Measurements from ENCODE around the gene IL23A. TPM values are rescaled to one million over a fixed set of nuclear protein-coding genes. Genes with fewer than 3 reads are reported as not detected.

Gene IL23A
- polyA plus RNA-seq, 1 of the 3 experiments (the other 2 are of a cell fraction): 0.46 TPM

DNA sequence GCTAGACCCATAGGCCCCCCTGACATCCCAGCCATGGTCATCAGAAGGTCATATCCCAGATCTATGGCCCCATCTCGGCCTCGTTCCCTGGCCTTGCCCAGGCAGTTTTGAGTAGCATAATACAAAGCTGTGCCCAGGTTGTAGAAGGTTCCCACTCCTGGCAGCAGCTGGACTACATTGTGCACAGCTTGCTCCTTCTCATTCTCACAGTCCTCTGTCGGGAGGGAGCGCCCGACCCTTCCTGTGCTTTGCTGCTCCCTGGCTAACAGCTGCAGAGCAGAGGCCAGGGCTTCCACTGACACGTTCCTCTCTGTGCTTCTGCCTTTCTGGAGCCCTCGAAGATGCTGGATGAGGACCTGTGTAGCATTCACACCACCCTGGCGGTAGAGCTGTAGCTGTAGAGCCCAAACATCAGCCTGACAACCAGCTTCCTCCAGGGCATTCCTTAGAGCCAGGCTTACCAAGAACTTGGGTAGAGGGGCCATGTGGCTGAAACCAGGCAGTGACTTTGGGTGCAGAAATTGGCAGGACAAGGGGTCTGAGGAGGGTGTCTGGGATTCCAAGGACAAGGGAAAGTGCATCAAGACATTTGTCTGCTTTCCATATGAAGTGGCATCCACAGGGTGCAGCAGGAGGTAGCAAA is 22.9 kb downstream of the IL23A start (continued):
- TF ChIP-seq, protein P1, sequence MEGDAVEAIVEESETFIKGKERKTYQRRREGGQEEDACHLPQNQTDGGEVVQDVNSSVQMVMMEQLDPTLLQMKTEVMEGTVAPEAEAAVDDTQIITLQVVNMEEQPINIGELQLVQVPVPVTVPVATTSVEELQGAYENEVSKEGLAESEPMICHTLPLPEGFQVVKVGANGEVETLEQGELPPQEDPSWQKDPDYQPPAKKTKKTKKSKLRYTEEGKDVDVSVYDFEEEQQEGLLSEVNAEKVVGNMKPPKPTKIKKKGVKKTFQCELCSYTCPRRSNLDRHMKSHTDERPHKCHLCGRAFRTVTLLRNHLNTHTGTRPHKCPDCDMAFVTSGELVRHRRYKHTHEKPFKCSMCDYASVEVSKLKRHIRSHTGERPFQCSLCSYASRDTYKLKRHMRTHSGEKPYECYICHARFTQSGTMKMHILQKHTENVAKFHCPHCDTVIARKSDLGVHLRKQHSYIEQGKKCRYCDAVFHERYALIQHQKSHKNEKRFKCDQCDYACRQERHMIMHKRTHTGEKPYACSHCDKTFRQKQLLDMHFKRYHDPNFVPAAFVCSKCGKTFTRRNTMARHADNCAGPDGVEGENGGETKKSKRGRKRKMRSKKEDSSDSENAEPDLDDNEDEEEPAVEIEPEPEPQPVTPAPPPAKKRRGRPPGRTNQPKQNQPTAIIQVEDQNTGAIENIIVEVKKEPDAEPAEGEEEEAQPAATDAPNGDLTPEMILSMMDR (IDR thresholded peaks at IDR 0.05): no peak
- TF ChIP-seq, protein P2, sequence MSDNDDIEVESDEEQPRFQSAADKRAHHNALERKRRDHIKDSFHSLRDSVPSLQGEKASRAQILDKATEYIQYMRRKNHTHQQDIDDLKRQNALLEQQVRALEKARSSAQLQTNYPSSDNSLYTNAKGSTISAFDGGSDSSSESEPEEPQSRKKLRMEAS (IDR thresholded peaks at IDR 0.05; ENCODE audit: low read depth): no peak
- TF ChIP-seq IRF3 (IDR thresholded peaks at IDR 0.05; ENCODE audit: low read depth, low read length): no peak
- TF ChIP-seq TAF1 (IDR thresholded peaks at IDR 0.05; ENCODE audit: borderline replicate concordance, low read depth, low read length): no peak
- no peak for TF ChIP-seq GATA2 (CRISPR knock-in tag; IDR thresholded peaks at IDR 0.05)
- TF ChIP-seq FOSL2 (IDR thresholded peaks at IDR 0.05; ENCODE audit: borderline replicate concordance, low read depth): no peak
- no peak for TF ChIP-seq GABPA (IDR thresholded peaks at IDR 0.05; ENCODE audit: low read depth)
- TF ChIP-seq EP300 (IDR thresholded peaks at IDR 0.05; ENCODE audit: borderline replicate concordance in 1 of 2, low read depth in 1 of 2, low read length in 1 of 2): no peak
- TF ChIP-seq EZH2phosphoT487 (IDR thresholded peaks at IDR 0.05; ENCODE audit: borderline replicate concordance, low read depth): no peak

DNA sequence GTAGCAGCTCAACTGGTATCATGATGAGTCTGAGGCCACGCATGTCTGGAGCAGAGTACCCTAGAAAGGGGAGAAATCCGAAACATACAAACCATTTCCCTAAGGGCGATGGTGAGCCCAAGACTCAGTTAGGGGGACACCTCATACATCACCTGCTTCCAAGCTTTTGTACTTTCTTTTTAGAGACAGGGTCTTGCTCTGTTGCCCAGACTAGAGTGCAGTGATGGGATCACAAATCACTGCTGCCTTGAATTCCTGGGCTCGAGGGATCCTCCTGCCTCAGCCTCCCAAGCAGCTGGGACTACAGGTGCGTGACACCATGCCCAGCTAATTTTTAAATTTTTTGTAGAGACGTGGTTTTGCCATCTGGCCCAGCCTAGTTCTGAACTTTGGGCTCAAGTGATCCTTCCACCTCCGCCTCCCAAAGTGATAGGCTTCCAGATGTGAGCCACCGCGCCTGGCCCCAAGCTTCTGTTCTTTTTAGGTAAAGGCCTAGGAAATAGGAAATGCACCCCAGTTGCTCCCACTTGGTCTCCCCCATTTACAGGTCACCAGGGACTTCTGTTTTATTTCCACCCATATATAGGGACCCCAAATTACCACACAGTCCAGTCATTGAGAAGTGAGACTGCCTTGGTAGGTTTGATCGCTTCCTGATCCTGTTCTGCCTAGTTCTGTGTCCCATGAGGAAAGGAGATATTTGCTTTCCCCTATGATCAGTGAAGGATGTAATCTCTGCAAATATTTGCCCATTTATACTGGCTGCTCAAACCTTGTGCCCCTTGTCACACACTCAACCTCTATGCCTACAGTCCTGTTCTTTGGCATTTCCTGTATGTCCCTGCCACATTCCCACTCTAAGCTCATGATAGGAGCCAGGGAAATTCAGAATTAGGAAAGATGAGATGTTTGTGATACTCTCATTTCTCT is 23.7 kb downstream of the IL23A start, which contains the start of gene APOF:
Gene APOF (minus strand): TSS at position 728 of the 930 bp plus-strand sequence. CDS start 112 bp downstream, at position 616.
- Histone ChIP-seq H3K36me3 (replicated peaks in 1 of 2; ENCODE audit: control insufficient read depth in 1 of 2, insufficient read depth in 2 of 2, low read length in 1 of 2) (no peaks in the 10 kb centered on the region), H2AFZ (ENCODE audit: low read depth) (no peak within 1 kb of the TSS), H3F3A (replicated peaks; ENCODE audit: insufficient read depth) (peaks cover 6% of the 10 kb centered on the region), H3K9me2 (no peaks in the 10 kb centered on the region), H3K4me3 (ENCODE audit: low read depth in 2 of 2, low read length in 1 of 2) (no peak within 1 kb of the TSS), H3K4me2 (no peak within 1 kb of the TSS), H3K9me3 (no peaks in the 10 kb centered on the region), H3K79me2 (ENCODE audit: insufficient read depth) (peaks cover 25% of the 10 kb centered on the region), H3K27ac (ENCODE audit: low read depth in 2 of 2, low read length in 1 of 2) (no peak within 1 kb of the TSS), H3K27me3 (ENCODE audit: insufficient read depth) (no peaks in the 10 kb centered on the region), H3K9ac (no peak within 1 kb of the TSS), H3K4me1 (ENCODE audit: control insufficient read depth in 1 of 2, insufficient read depth in 2 of 2, low read depth in 1 of 2, low read length in 1 of 2) (peaks cover 0 to 9% of the 10 kb centered on the region in 2 experiments; a peak in 1 of 4 replicates), H4K20me1 (ENCODE audit: insufficient read depth) (no peaks in the 10 kb centered on the region; the same call in 1 of the 2 replicates)
- WGBS (ENCODE audit: low lambda C conversion rate): 82% methylated on average over 10 of the region's 10 CpGs
- POLR2A ChIA-PET: interaction anchor here (0.9 kb wide), 1 partner anchor 235 kb away, joined by 3 read pairs; the partner anchor contains the start of gene ESYT1
- TF ChIP-seq, protein P2 (IDR thresholded peaks at IDR 0.05; ENCODE audit: low read depth): no peak
- no peak for TF ChIP-seq REST (IDR thresholded peaks at IDR 0.05; ENCODE audit: low read depth, low read length)
- CTCF ChIA-PET: interaction anchor here (1.1 kb wide), 1 partner anchor 28 kb away, joined by 3 read pairs; no protein-coding TSS in a partner anchor
- no peak for DNase-seq

All from SK-N-SH (cell line).